Measurements from ENCODE around the gene SIDT1.
"Not testable (repeated sequence)": the region's sequence is repeated elsewhere in the genome, so short reads cannot be mapped to it uniquely, and the experiment has no call there.

SIDT1 gene

GRCh38 chr3:113600418-113601182, 68.2 kb downstream of the SIDT1 start:
- DNase-seq: no peak

GRCh38 chr3:113601240-113601639, 68.9 kb downstream of the SIDT1 start:
- no peak for DNase-seq

- no peak for DNase-seq
These were observed 69.9 kb downstream of the SIDT1 start for GRCh38 chr3:113602256-113602655.

- no peak for DNase-seq
These were observed 70.5 kb downstream of the SIDT1 start for GRCh38 chr3:113602836-113603235.

GRCh38 chr3:113606539-113607218, 74.3 kb downstream of the SIDT1 start:
- DNase-seq: peak; percentile 10

- DNase-seq: no peak
These were observed 74.9 kb downstream of the SIDT1 start for GRCh38 chr3:113607219-113607596.

- DNase-seq: no peak
These were observed 82.0 kb downstream of the SIDT1 start for GRCh38 chr3:113614402-113614801.

GRCh38 chr3:113615976-113616375, 83.6 kb downstream of the SIDT1 start:
- DNase-seq: no peak

- no peak for DNase-seq
These were observed 85.4 kb downstream of the SIDT1 start for GRCh38 chr3:113617726-113618125.

GRCh38 chr3:113620091-113620490, 87.7 kb downstream of the SIDT1 start:
- DNase-seq: no peak

- no peak for DNase-seq
These were observed 91.0 kb downstream of the SIDT1 start for GRCh38 chr3:113623324-113623723.

GRCh38 chr3:113623811-113624210, 91.5 kb downstream of the SIDT1 start:
- DNase-seq: no peak

GRCh38 chr3:113625834-113626233, 93.5 kb downstream of the SIDT1 start:
- no peak for DNase-seq

GRCh38 chr3:113626503-113627371, 94.4 kb downstream of the SIDT1 start:
- DNase-seq: no peak

- no peak for DNase-seq
These were observed 96.0 kb downstream of the SIDT1 start for GRCh38 chr3:113628316-113628715.

- no peak for DNase-seq
These were observed 96.4 kb downstream of the SIDT1 start for GRCh38 chr3:113628788-113629187.

- DNase-seq: no peak
These were observed 97.4 kb downstream of the SIDT1 start for GRCh38 chr3:113629584-113630421.

- no peak for DNase-seq
These were observed 98.7 kb downstream of the SIDT1 start for GRCh38 chr3:113630956-113631542.

- no peak for DNase-seq
These were observed 99.2 kb downstream of the SIDT1 start for GRCh38 chr3:113631573-113631972.

- no peak for DNase-seq
These were observed 102.6 kb downstream of the SIDT1 start for GRCh38 chr3:113634782-113635474.

GRCh38 chr3:113636034-113636433, 103.7 kb downstream of the SIDT1 start:
- not testable (repeated sequence) for DNase-seq

GRCh38 chr3:113637756-113638155, 105.4 kb downstream of the SIDT1 start:
- DNase-seq: no peak

Data from stimulated activated CD4-positive, alpha-beta T cell treated with anti-CD3 and anti-CD28 coated beads, Interleukin-4, amount 100 ng/mL, for 24 hours (primary cell).